Tibial artery (tissue), 4 donors: Measurements from ENCODE around the gene SPATA12.

Experiments used
- DNase-seq, 2 donors: peaks; one replicate each; pipeline ENCODE4 v3.0.0-alpha.2; 2019
- H3K27ac ChIP-seq, 2 donors: fragments of 200-600 bp; sonication (generic) in 1 of 2; 1 replicate in 1 of 2; 2 replicates in 1 of 2; pipeline ENCODE4 v1.5.1; 2018 to 2019; ENCODE audit warnings: mild to moderate bottlenecking in 1 of 2
- H3K27me3 ChIP-seq, 2 donors: fragments of 200-600 bp; sonication (generic) in 1 of 2; one replicate each; pipeline versions ENCODE4 v1.5.1 to v1.6.0; 2016 to 2019
- H3K36me3 ChIP-seq, 3 donors: fragments of 200-600 bp; sonication (generic) in 2 of 3; one replicate each; pipeline ENCODE4 v1.5.1; 2016 to 2019; ENCODE audit warnings: mild to moderate bottlenecking in 2 of 3
- H3K4me1 ChIP-seq, 4 donors: fragments of 200-600 bp; sonication (generic) in 2 of 4; 1 replicate in 3 of 4; 2 replicates in 1 of 4; pipeline ENCODE4 v1.5.1; 2016 to 2019
- H3K4me3 ChIP-seq, 2 donors: fragments of 200-600 bp; sonication (generic) in 1 of 2; 1 replicate in 1 of 2; 2 replicates in 1 of 2; pipeline ENCODE4 v1.5.1; 2018 to 2019; ENCODE audit warnings: mild to moderate bottlenecking in 2 of 2
- H3K9me3 ChIP-seq, 3 donors: fragments of 200-600 bp; sonication (generic) in 1 of 3; one replicate each; pipeline ENCODE4 v1.5.1; 2016 to 2019
- intact Hi-C: fragments of 100-400 bp; cut with DNase I; formaldehyde crosslinking; loops from one replicate; pipeline ENCODE4 v1.15.0; 2023; ENCODE audit warnings: low total_unique reads
- TF ChIP-seq, protein P1 (sequence below), 2 experiments: fragments of 200-600 bp in 1 of 2; fragments of 450-650 bp in 1 of 2; IDR thresholded peaks; one replicate each; pipeline ENCODE4 v1.5.1; 2017 to 2019; ENCODE audit warnings: antibody characterized with exemption in 2 of 2, mild to moderate bottlenecking in 1 of 2, moderate library complexity in 1 of 2

The SPATA12 gene

DNA sequence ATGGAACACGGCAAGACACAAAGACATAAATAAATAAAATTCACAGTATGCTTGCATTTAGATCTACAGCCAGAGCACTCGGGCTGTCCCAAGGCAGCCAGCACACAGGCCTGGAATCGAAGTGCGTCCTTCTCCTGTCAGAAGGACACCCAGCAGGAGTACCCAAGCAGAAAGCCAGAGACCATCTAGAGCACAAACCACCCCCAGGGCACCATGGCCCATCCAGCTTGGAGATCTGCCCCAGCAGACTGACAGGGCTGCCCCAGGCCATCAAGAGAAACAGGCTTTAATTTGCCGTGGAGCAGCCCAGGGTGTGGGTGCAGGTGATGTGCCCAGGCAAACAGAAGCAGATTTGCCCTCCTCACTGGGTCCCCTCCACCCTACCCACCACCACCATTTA lies 7.8 kb upstream of the SPATA12 start:
- intact Hi-C loops, result no loop called here
- Histone ChIP-seq H3K27ac (no peak overlapping the region), H3K4me3 (no peak overlapping the region), H3K4me1 (peaks cover 0 to 3% (median 0%) of the 10 kb centered on the region in 4 donors), H3K9me3 (no peaks in the 10 kb centered on the region), H3K36me3 (no peaks in the 10 kb centered on the region), H3K27me3 (no peaks in the 10 kb centered on the region)
- DNase-seq, result no peak
- TF ChIP-seq, protein P1, sequence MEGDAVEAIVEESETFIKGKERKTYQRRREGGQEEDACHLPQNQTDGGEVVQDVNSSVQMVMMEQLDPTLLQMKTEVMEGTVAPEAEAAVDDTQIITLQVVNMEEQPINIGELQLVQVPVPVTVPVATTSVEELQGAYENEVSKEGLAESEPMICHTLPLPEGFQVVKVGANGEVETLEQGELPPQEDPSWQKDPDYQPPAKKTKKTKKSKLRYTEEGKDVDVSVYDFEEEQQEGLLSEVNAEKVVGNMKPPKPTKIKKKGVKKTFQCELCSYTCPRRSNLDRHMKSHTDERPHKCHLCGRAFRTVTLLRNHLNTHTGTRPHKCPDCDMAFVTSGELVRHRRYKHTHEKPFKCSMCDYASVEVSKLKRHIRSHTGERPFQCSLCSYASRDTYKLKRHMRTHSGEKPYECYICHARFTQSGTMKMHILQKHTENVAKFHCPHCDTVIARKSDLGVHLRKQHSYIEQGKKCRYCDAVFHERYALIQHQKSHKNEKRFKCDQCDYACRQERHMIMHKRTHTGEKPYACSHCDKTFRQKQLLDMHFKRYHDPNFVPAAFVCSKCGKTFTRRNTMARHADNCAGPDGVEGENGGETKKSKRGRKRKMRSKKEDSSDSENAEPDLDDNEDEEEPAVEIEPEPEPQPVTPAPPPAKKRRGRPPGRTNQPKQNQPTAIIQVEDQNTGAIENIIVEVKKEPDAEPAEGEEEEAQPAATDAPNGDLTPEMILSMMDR (IDR thresholded peaks at IDR 0.05), result no peak

DNA sequence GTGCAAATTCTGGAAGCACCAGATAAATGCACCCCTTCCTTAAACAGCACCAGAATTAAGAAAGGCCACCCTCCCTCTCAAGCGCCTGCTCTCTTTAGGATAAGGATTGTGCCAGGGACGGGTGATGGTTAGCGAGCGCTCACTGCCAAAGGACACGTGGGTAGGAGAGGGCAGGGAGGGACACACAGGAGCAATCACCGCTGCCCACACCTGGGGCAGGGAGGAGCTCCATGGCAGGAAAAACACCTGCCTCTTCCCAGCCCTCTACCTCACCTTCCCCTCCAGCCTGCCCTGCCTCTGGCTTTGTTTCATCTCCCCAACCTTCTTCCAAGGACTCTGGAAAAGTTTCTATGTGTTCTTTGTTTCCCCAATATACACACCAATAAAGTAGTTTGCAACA lies 7.3 kb upstream of the SPATA12 start:
- DNase-seq, result no peak
- Histone ChIP-seq H3K27me3 (no peaks in the 10 kb centered on the region), H3K4me3 (no peak overlapping the region), H3K27ac (no peak overlapping the region), H3K4me1 (peaks cover 0 to 1% (median 0%) of the 10 kb centered on the region in 4 donors), H3K9me3 (no peaks in the 10 kb centered on the region), H3K36me3 (no peaks in the 10 kb centered on the region)
- TF ChIP-seq, protein P1 (IDR thresholded peaks at IDR 0.05), result no peak
- intact Hi-C loops, result no loop called here

DNA sequence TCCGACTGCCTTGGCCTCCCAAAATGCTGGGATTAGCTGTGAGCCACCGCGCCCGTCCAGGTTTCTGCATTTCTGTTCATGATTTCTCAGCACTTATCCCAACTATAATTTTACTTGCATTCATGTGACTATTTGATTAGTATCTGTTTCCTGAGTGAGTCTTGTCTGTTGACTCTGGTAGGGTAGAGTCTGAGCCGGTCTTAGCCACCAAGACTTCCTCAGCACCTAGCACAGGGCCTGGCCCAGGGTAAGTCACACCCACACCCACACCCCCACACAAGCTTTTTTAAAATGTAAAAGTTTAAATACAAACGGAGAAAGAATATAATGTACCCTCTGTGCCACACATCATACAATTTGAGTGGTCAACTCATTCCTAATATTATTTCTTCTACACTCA lies 3.1 kb upstream of the SPATA12 start:
- DNase-seq, result no peak
- Histone ChIP-seq H3K27me3 (no peaks in the 10 kb centered on the region), H3K9me3 (no peaks in the 10 kb centered on the region), H3K4me1 (peaks cover 0 to 13% (median 0%) of the 10 kb centered on the region in 4 donors), H3K4me3 (no peak overlapping the region), H3K36me3 (no peaks in the 10 kb centered on the region), H3K27ac (no peak overlapping the region)
- TF ChIP-seq, protein P1 (IDR thresholded peaks at IDR 0.05), result no peak
- intact Hi-C loops, result no loop called here

DNA sequence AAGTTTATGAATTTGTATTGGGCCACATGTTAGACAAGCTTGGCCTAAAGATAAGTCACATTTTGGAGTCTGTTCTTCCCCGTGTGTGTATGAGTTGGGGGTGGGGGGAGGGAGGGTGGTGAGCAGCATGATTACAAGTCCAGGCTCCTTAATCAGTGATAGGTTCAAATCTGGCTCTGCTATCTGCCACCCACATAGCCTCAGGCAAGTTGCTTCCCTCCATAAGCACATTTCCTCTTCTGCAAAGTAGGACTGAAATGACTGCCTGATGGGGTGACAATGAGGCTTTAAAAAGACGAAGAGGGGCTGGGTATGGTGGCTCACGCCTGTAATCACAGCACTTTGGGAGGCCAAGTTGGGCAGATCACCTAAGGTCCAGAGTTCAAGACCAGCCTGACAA lies 1.1 kb upstream of the SPATA12 start:
- TF ChIP-seq, protein P1 (IDR thresholded peaks at IDR 0.05), result no peak
- H3K27me3 ChIP-seq, result no peaks in the 10 kb centered on the region
- no peak overlapping the region for H3K27ac ChIP-seq
- no peak overlapping the region for H3K4me3 ChIP-seq
- DNase-seq, result no peak
- intact Hi-C loops, result no loop called here
- H3K9me3 ChIP-seq, result no peaks in the 10 kb centered on the region
- H3K36me3 ChIP-seq, result no peaks in the 10 kb centered on the region
- H3K4me1 ChIP-seq, result peaks cover 0 to 13% (median 0%) of the 10 kb centered on the region in 4 donors

DNA sequence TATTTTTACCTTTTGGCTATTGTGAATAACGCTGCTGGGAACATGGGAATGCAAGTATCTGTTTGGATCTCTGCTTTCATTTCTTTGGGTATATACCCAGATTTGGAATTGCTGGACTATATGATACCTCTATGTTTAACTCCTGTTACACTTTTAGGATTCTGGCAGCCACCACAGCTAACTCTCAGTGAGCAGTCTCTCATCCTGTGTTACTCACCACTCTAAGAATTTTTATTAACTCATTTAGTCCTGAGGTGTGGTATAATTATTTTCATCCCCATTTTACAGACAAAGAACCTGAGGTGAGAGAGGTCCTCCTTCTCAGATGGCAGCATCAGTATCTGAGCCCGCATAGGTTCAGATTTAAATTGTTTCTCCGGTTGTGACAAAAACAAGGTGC lies 1.1 kb downstream of the SPATA12 start:
- no peak overlapping the region for H3K4me3 ChIP-seq
- no peaks in the 10 kb centered on the region for H3K9me3 ChIP-seq
- H3K27ac ChIP-seq, result no peak overlapping the region
- TF ChIP-seq, protein P1 (IDR thresholded peaks at IDR 0.05), result no peak
- no peaks in the 10 kb centered on the region for H3K36me3 ChIP-seq
- intact Hi-C loops, result no loop called here
- no peaks in the 10 kb centered on the region for H3K27me3 ChIP-seq
- no peak for DNase-seq
- peaks cover 0 to 13% (median 0%) of the 10 kb centered on the region in 4 donors for H3K4me1 ChIP-seq

DNA sequence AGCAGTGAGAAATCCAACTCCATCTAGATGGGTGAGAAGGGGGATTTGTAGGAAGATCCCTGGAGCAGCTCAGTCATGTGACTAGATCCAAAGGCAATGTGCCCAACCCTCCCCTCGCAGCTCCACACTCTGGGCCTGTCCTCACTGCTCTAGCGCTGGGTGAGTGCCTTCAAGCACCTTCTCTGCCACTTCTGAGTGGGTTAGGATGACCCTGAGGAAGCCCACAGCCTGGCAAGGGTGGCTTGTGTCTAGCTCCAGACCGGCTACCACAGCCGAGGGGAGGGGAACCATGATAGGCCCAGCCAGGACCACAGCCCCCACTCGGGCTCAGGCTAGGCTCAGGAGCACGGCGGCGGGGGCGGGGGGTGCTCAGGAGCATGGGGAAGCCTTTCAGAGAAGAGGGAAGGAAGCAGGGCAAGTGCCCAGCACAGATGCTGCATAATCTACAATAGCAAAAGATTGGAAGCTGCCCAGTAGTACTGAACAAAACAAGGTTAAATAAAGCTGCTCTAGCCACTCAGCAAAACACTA lies 1.7 kb downstream of the SPATA12 start:
- H3K4me1 ChIP-seq, result peaks cover 0 to 13% (median 0%) of the 10 kb centered on the region in 4 donors
- no peaks in the 10 kb centered on the region for H3K9me3 ChIP-seq
- H3K27me3 ChIP-seq, result no peaks in the 10 kb centered on the region
- H3K4me3 ChIP-seq, result no peak overlapping the region
- TF ChIP-seq, protein P1 (IDR thresholded peaks at IDR 0.05), result no peak
- H3K27ac ChIP-seq, result no peak overlapping the region
- intact Hi-C loops, result no loop called here
- DNase-seq, result no peak
- no peaks in the 10 kb centered on the region for H3K36me3 ChIP-seq
